NCI-H128 (cell line): ENCODE measurements around the gene SKOR2.
A peak's percentile ranks its signal among the peaks of the same experiment; 100 is the strongest.

Source experiments
- DNase-seq: peaks from one replicate; lab custom pipeline; 2025; ENCODE audit not compliant: unreplicated experiment; lab: John Stamatoyannopoulos, UW

Gene SKOR2

GRCh38 chr18:47251289-47252120, at the start of gene SKOR2:
TSS of gene SKOR2 (minus strand) at chr18:47251660. CDS start at chr18:47249183, 2,477 bp downstream.
- DNase-seq, result no peak

GRCh38 chr18:47296462-47296861, 45.0 kb upstream of the SKOR2 start:
- DNase-seq, result no peak

- DNase-seq, result no peak
Observed at GRCh38 chr18:47294801-47295200, 43.3 kb upstream of the SKOR2 start.

- DNase-seq, result no peak
Observed at GRCh38 chr18:47288741-47289140, 37.3 kb upstream of the SKOR2 start.

- peak; percentile 60 for DNase-seq
Observed at GRCh38 chr18:47287911-47288585, 36.6 kb upstream of the SKOR2 start.

GRCh38 chr18:47286776-47287410, 35.4 kb upstream of the SKOR2 start:
- DNase-seq, result no peak

GRCh38 chr18:47285456-47285855, 34.0 kb upstream of the SKOR2 start:
- DNase-seq, result no peak

- DNase-seq, result no peak
Observed at GRCh38 chr18:47284721-47285395, 33.4 kb upstream of the SKOR2 start.

GRCh38 chr18:47283476-47283875, 32.0 kb upstream of the SKOR2 start:
- DNase-seq, result no peak

- no peak for DNase-seq
Observed at GRCh38 chr18:47280121-47280520, 28.7 kb upstream of the SKOR2 start.

- no peak for DNase-seq
Observed at GRCh38 chr18:47274961-47275360, 23.5 kb upstream of the SKOR2 start.

GRCh38 chr18:47265197-47265596, 13.7 kb upstream of the SKOR2 start:
- no peak for DNase-seq

GRCh38 chr18:47264308-47264700, 12.8 kb upstream of the SKOR2 start:
- no peak for DNase-seq

GRCh38 chr18:47263430-47264307, 12.2 kb upstream of the SKOR2 start:
- DNase-seq, result no peak

GRCh38 chr18:47263150-47263429, 11.6 kb upstream of the SKOR2 start:
- DNase-seq, result no peak

- DNase-seq, result no peak
Observed at GRCh38 chr18:47262301-47263149, 11.1 kb upstream of the SKOR2 start.

GRCh38 chr18:47261902-47262300, 10.4 kb upstream of the SKOR2 start:
- DNase-seq, result no peak

GRCh38 chr18:47260924-47261701, 9.7 kb upstream of the SKOR2 start:
- DNase-seq, result no peak
